CD4-positive, alpha-beta T cell treated with Interferon alpha-2 for 1 hour (primary cell): ENCODE data around the gene LAMA4.
"Not testable (repeated sequence)": the region's sequence is repeated elsewhere in the genome, so short reads cannot be mapped to it uniquely, and the experiment has no call there.

ENCODE experiments used
- DNase-seq, 2 donors: peaks; one replicate each; pipeline ENCODE4 v3.0.0-alpha.2; 2020 to 2022

LAMA4 gene

GRCh38 chr6:112206110-112206458 is 48.3 kb downstream of the LAMA4 start:
- DNase-seq, result no peak

- DNase-seq, result no peak
These were observed 48.8 kb downstream of the LAMA4 start for GRCh38 chr6:112205427-112206109.

- no peak for DNase-seq
These were observed 50.0 kb downstream of the LAMA4 start for GRCh38 chr6:112204350-112204706.

- no peak for DNase-seq
These were observed 50.6 kb downstream of the LAMA4 start for GRCh38 chr6:112203577-112204349.

GRCh38 chr6:112202639-112203341 is 51.6 kb downstream of the LAMA4 start:
- no peak for DNase-seq

GRCh38 chr6:112200185-112200914 is 54.0 kb downstream of the LAMA4 start:
- not testable (repeated sequence) for DNase-seq

- no peak for DNase-seq
These were observed 55.4 kb downstream of the LAMA4 start for GRCh38 chr6:112199001-112199403.

GRCh38 chr6:112198582-112198981 is 55.8 kb downstream of the LAMA4 start:
- no peak for DNase-seq

- no peak for DNase-seq
These were observed 56.7 kb downstream of the LAMA4 start for GRCh38 chr6:112197636-112198035.

GRCh38 chr6:112196306-112196705 is 58.1 kb downstream of the LAMA4 start:
- DNase-seq, result no peak

GRCh38 chr6:112195166-112195565 is 59.2 kb downstream of the LAMA4 start:
- no peak for DNase-seq

GRCh38 chr6:112194511-112194910 is 59.9 kb downstream of the LAMA4 start:
- DNase-seq, result no peak

- DNase-seq, result no peak
These were observed 60.8 kb downstream of the LAMA4 start for GRCh38 chr6:112193535-112194051.

GRCh38 chr6:112193117-112193516 is 61.2 kb downstream of the LAMA4 start:
- DNase-seq, result no peak

GRCh38 chr6:112191509-112192020 is 62.8 kb downstream of the LAMA4 start:
- DNase-seq, result no peak

- no peak for DNase-seq
These were observed 64.2 kb downstream of the LAMA4 start for GRCh38 chr6:112190164-112190563.

- no peak for DNase-seq
These were observed 64.9 kb downstream of the LAMA4 start for GRCh38 chr6:112189494-112189893.

GRCh38 chr6:112188906-112189305 is 65.5 kb downstream of the LAMA4 start:
- no peak for DNase-seq

- DNase-seq, result no peak
These were observed 66.6 kb downstream of the LAMA4 start for GRCh38 chr6:112187736-112188135.

- DNase-seq, result no peak
These were observed 69.4 kb downstream of the LAMA4 start for GRCh38 chr6:112184951-112185350.

- no peak for DNase-seq
These were observed 71.1 kb downstream of the LAMA4 start for GRCh38 chr6:112183271-112183671.

- DNase-seq, result no peak
These were observed 73.2 kb downstream of the LAMA4 start for GRCh38 chr6:112181130-112181529.
